Mucosa of rectum (tissue), 2 donors: ENCODE results near the gene PTPRC.
A peak's percentile ranks its signal among the peaks of the same experiment; 100 is the strongest.

Experiments
- H3K27ac ChIP-seq, 2 donors: one replicate each; pipeline ENCODE4 v1.7.0; 2013; ENCODE audit warnings: inconsistent platforms in 2 of 2, low read depth in 2 of 2, low read length in 2 of 2
- H3K27me3 ChIP-seq, 2 donors: one replicate each; pipeline ENCODE4 v1.7.0; 2013; ENCODE audit warnings: low read length in 2 of 2; ENCODE audit not compliant: control insufficient read depth in 2 of 2, insufficient read depth in 2 of 2
- H3K36me3 ChIP-seq, 2 donors: one replicate each; pipeline ENCODE4 v1.7.0; 2013; ENCODE audit warnings: low read length in 2 of 2; ENCODE audit not compliant: control insufficient read depth in 2 of 2, insufficient read depth in 2 of 2
- H3K4me1 ChIP-seq, 2 donors: one replicate each; pipeline ENCODE4 v1.7.0; 2013; ENCODE audit warnings: low read length in 2 of 2, mild to moderate bottlenecking in 1 of 2; ENCODE audit not compliant: control insufficient read depth in 2 of 2, insufficient read depth in 2 of 2
- H3K4me3 ChIP-seq, 2 donors: one replicate each; pipeline ENCODE4 v1.7.0; 2013; ENCODE audit warnings: low read length in 2 of 2
- H3K9ac ChIP-seq, 2 donors: one replicate each; pipeline ENCODE4 v1.7.0; 2013; ENCODE audit warnings: low read length in 2 of 2, low read depth in 1 of 2, mild to moderate bottlenecking in 1 of 2
- H3K9me3 ChIP-seq, 2 donors: one replicate each; pipeline ENCODE4 v1.7.0; 2013; ENCODE audit warnings: low read length in 2 of 2; ENCODE audit not compliant: control insufficient read depth in 2 of 2
- donor health status: healthy.
- donor health status: Normal muscosa, but diverticular disease.

Gene PTPRC

DNA sequence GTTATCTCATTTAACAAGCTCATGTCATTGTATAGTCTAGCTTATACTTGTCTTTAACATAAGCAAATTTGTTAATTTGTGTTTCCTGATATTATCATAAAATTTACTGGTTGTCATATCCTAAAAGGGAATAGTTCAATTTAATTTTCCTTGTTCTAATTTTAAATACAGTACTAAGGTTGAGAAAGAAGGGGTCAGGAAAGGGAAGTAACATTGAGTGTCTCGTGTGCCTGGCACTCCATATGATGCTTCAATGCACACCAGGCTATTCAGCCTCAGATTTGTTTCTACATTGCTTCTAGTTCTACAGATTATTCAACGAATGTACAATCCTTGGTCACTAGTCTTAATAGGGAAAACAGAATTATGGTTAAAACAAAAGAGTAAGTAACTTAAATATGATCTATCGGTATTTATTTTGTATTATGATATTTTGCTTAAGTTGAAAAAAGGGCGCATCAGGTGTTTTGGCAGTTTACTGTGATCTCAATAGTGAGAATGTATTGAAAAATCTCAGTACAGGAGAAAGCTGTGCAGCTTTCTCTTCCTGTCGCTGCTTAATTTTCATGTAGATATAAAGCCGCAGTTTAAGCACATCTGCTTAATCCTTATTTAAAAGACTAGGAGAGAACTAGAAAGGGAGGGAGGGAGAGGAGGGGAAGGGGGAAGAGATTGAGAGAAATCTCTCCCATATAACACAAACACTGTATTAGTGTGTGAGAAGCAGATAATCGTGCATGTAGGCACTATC lies 13.0 kb downstream of the PTPRC start:
- peak overlapping the region in 1 of 2 donors; percentile 21 for H3K4me3 ChIP-seq
- H3K36me3 ChIP-seq = no peaks in the 10 kb centered on the region
- H3K9ac ChIP-seq = no peak overlapping the region
- no peaks in the 10 kb centered on the region for H3K9me3 ChIP-seq
- peaks cover 3% of the 10 kb centered on the region in 2 donors for H3K4me1 ChIP-seq
- no peaks in the 10 kb centered on the region for H3K27me3 ChIP-seq
- H3K27ac ChIP-seq = no peak overlapping the region

GRCh38 chr1:198653808-198654413 lies 15.1 kb downstream of the PTPRC start:
- no peak overlapping the region for H3K27ac ChIP-seq
- H3K27me3 ChIP-seq = no peaks in the 10 kb centered on the region
- no peak overlapping the region for H3K9ac ChIP-seq
- no peaks in the 10 kb centered on the region for H3K36me3 ChIP-seq
- H3K4me1 ChIP-seq = peaks cover 3 to 8% of the 10 kb centered on the region in 2 donors
- H3K9me3 ChIP-seq = no peaks in the 10 kb centered on the region
- no peak overlapping the region for H3K4me3 ChIP-seq

GRCh38 chr1:198655459-198656121 lies 16.8 kb downstream of the PTPRC start:
- Histone ChIP-seq H3K4me1 (peaks cover 3 to 8% of the 10 kb centered on the region in 2 donors), H3K36me3 (no peaks in the 10 kb centered on the region), H3K9me3 (no peaks in the 10 kb centered on the region), H3K4me3 (no peak overlapping the region), H3K27ac (peak overlapping the region; percentile 20 to 49), H3K9ac (no peak overlapping the region), H3K27me3 (no peaks in the 10 kb centered on the region)

GRCh38 chr1:198656500-198656932 lies 17.7 kb downstream of the PTPRC start:
- Histone ChIP-seq H3K27ac (peak overlapping the region; percentile 31 to 67), H3K4me1 (peaks cover 3 to 8% of the 10 kb centered on the region in 2 donors), H3K9me3 (no peaks in the 10 kb centered on the region), H3K9ac (peak overlapping the region in 1 of 2 donors; percentile 34), H3K36me3 (no peaks in the 10 kb centered on the region), H3K27me3 (no peaks in the 10 kb centered on the region), H3K4me3 (peak overlapping the region in 1 of 2 donors; percentile 20)

DNA sequence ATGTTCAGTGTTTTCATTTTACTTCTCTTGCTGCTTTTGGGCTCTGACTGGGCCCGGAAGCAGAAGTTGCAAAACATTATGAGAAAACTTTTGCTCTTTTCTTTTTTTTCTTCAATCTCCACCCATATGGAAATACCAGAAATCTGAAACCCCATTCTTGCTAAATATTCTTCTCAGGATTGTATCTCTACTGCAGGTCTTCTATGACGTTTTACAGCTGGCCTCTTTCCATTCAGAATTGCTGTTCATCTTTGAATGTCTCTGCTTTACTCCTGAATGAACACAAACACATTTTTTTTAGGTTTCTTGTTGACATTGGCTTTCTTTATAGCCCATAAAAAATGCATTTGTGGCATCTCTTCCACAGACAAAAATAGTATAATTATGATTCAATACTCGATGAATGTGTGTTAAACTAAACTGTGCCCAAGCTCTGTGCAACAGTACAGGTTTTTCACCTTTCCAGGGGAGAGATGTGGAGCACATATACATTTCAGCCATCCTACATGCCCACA lies 18.8 kb downstream of the PTPRC start:
- Histone ChIP-seq H3K27me3 (no peaks in the 10 kb centered on the region), H3K9ac (no peak overlapping the region), H3K9me3 (no peaks in the 10 kb centered on the region), H3K36me3 (no peaks in the 10 kb centered on the region), H3K4me1 (peaks cover 3 to 8% of the 10 kb centered on the region in 2 donors), H3K4me3 (no peak overlapping the region), H3K27ac (peak overlapping the region; percentile 43 to 49)

DNA sequence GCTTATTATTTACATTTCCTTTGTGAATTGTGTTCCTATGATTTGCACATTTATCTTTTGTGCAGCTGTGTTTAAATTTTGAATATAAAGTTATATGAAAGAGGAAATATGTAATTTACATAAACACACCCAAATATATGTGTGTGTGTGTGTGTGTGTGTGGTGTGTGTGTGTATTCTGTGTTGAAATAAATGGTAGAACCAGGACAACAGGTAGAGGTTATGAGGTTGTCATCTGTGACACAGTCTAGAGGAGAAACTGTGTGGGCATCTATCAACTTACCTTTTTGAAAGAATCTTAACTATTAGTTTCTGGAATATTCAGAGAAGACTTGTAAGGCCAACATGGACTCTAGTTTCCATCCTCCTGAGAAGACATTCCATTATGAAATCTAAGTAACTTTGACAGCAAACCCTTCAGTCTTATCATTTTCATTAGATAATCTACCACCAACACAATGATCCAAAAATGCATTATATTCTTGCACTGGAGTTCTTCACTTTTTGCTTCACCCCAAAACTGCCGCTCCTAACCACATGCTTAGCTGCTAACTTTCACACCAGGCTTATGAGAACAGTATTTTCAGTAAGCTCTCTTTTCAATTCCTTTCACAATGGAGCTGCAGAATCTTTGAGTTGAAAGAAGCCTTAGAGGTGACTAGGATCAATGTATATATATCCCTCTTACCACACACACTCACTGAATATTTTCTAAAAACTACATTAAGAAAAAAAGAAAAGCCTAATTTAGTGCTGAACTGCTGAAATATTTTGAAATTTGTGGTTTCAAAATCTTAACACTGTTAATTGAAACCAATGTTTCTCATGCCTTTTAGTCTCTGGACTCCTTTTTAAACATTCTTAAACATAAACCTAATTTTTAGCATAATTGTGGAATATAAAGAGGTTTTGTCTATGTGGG lies 21.8 kb downstream of the PTPRC start:
- Histone ChIP-seq H3K9ac (no peak overlapping the region), H3K9me3 (no peaks in the 10 kb centered on the region), H3K4me1 (peaks cover 3 to 7% of the 10 kb centered on the region in 2 donors), H3K27ac (peak overlapping the region in 1 of 2 donors; percentile 18), H3K36me3 (no peaks in the 10 kb centered on the region), H3K4me3 (no peak overlapping the region), H3K27me3 (no peaks in the 10 kb centered on the region)

- Histone ChIP-seq H3K4me1 (peaks cover 0 to 4% of the 10 kb centered on the region in 2 donors), H3K9me3 (no peaks in the 10 kb centered on the region), H3K4me3 (no peak overlapping the region), H3K9ac (peak overlapping the region in 1 of 2 donors; percentile 38), H3K27ac (no peak overlapping the region), H3K36me3 (no peaks in the 10 kb centered on the region), H3K27me3 (no peaks in the 10 kb centered on the region)
Measured at GRCh38 chr1:198662821-198663220, 24.0 kb downstream of the PTPRC start.

- Histone ChIP-seq H3K27ac (peak overlapping the region; percentile 28 to 37), H3K4me3 (peak overlapping the region in 1 of 2 donors; percentile 23), H3K4me1 (no peaks in the 10 kb centered on the region)
Measured at GRCh38 chr1:198664068-198664788, 25.4 kb downstream of the PTPRC start.

DNA sequence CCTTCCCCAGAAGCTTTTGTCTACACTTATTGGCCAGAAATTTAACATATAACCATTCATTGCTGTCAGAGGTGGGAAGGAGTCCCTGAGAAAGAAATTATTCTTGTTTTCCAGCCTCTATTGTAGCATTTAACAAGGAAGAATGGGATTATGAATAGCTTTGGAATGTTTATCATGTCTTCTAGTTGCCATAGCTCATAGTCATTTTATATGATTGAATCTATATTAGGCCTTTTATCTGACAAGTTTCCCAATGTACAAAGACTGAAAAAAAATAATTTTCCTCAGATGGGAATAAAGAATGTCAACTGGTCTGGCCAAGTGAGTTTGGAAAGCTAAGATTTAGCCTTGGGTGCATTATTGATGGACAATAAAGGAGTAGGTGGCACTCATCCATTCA lies 28.3 kb downstream of the PTPRC start:
- Histone ChIP-seq H3K27ac (no peak overlapping the region), H3K4me1 (no peaks in the 10 kb centered on the region), H3K9ac (no peak overlapping the region), H3K9me3 (no peaks in the 10 kb centered on the region), H3K36me3 (no peaks in the 10 kb centered on the region), H3K27me3 (no peaks in the 10 kb centered on the region), H3K4me3 (no peak overlapping the region)

More at GRCh38 chr1:198664068-198664788, 25.4 kb downstream of the PTPRC start:
- H3K27me3 ChIP-seq = no peaks in the 10 kb centered on the region
- H3K9ac ChIP-seq = no peak overlapping the region
- no peaks in the 10 kb centered on the region for H3K36me3 ChIP-seq
- no peaks in the 10 kb centered on the region for H3K9me3 ChIP-seq
